Psoas muscle (tissue), 8 donors: ENCODE measurements around the gene SEPTIN8. TPM values are rescaled to one million over a fixed set of nuclear protein-coding genes. Genes with fewer than 3 reads are reported as not detected.

Experiments used
- ATAC-seq, 4 donors: fragments of 200-7000 bp; cut with Tn5 transposase; one replicate each; pipeline ENCODE4 v1.9.1; 2020; ENCODE audit warnings: moderate library complexity in 3 of 4, mild to moderate bottlenecking in 2 of 4
- DNase-seq, 2 donors: peaks; one replicate each; pipeline ENCODE4 v3.0.0-alpha.2; 2020
- H3K27ac ChIP-seq: fragments of 200-600 bp; one replicate; pipeline ENCODE4 v1.8.0; 2022
- H3K27me3 ChIP-seq, 3 donors: fragments of 200-600 bp in 1 of 3; one replicate each; pipeline versions ENCODE4 v1.6.1 to v1.8.0; 2013 to 2022; ENCODE audit warnings: low read length in 2 of 3, mild to moderate bottlenecking in 2 of 3, moderate library complexity in 1 of 3; ENCODE audit not compliant: insufficient read depth in 3 of 3
- H3K36me3 ChIP-seq, 2 donors: fragments of 200-600 bp in 1 of 2; one replicate each; pipeline versions ENCODE4 v1.6.1 to v1.8.0; 2013 to 2022; ENCODE audit warnings: low read depth in 1 of 2, mild to moderate bottlenecking in 1 of 2, moderate library complexity in 1 of 2; ENCODE audit not compliant: insufficient read depth in 1 of 2
- H3K4me1 ChIP-seq: fragments of 200-600 bp; one replicate; pipeline ENCODE4 v1.8.0; 2022
- H3K4me3 ChIP-seq: fragments of 200-600 bp; one replicate; pipeline ENCODE4 v1.8.0; 2022; ENCODE audit warnings: mild to moderate bottlenecking
- H3K9me3 ChIP-seq: fragments of 200-600 bp; one replicate; pipeline ENCODE4 v1.8.0; 2022
- CTCF ChIP-seq: fragments of 200-600 bp; IDR thresholded peaks from one replicate; pipeline ENCODE4 v1.8.0; 2022; ENCODE audit warnings: antibody characterized with exemption
- WGBS, 3 donors: extraction: QIAGEN DNeasy Blood & Tissue Kit; methylation state at CpG; one replicate each; pipeline versions ENCODE4 v1.1.6 to v1.1.7; 2013; 5-methylcytosine and 5-hydroxymethylcytosine counted together
- intact Hi-C, 2 donors: fragments of 100-400 bp; cut with DNase I; formaldehyde crosslinking; loops; one replicate each; pipeline versions ENCODE4 v1.11.0 to v1.14.2; 2022
- polyA plus RNA-seq, 3 donors: library from polyadenylated mRNA; stranded (reverse); fragments of 200-250 nt; gene quantifications; one replicate each; pipeline ENCODE4 v1.2.3, GENCODE V29; 2013
- total RNA-seq, 4 donors: library from RNA; stranded (reverse); fragmentation: NEBNext Ultra II Directional in 2 of 4; extraction: Animal tissue kit (Norgen Biotek cat#: 25700) in 2 of 4; gene quantifications; one replicate each; pipeline versions ENCODE4 v1.2.1 to v1.2.4, GENCODE V29; 2021 to 2023
- donor health status: healthy with polysubstance abuse.
- donor health status: DM: no; HTN: no; CAD: no; lungs with moderate emphysema.
- donor health status: Bipolar disorder and iron deficiency.
- donor health status: healthy.
- donor health status: DM: yes; HTN: yes; CAD: no.
- donor health status: DM: no; HTN: no; CAD: no.
- donor health status: DM: no; HTN: no; CAD: no.
- donor health status: DM: yes; HTN: yes; CAD: no.

Gene SEPTIN8
- total and polyA plus RNA-seq, 7 donors, result 3.8 to 13.1 (median 9.2) TPM

GRCh38 chr5:132775476-132775961, 1.5 kb downstream of the SEPTIN8 start:
- no peak for TF ChIP-seq CTCF
- H3K36me3 ChIP-seq, result no peaks in the 10 kb centered on the region
- WGBS, 3 donors, result 52 to 72% (median 55%) methylated on average over 7 of the region's 7 CpGs
- no peak for ATAC-seq
- intact Hi-C loops, result no loop called here
- peak overlapping the region; percentile 94 for H3K4me3 ChIP-seq
- DNase-seq, result no peak
- H3K9me3 ChIP-seq, result no peaks in the 10 kb centered on the region
- no peak overlapping the region for H3K27ac ChIP-seq
- H3K27me3 ChIP-seq, result no peaks in the 10 kb centered on the region
- peaks cover 6% of the 10 kb centered on the region for H3K4me1 ChIP-seq

- H3K9me3 ChIP-seq, result no peaks in the 10 kb centered on the region
- 56 to 81% (median 63%) methylated on average over 5 of the region's 5 CpGs for WGBS, 3 donors
- no peaks in the 10 kb centered on the region for H3K27me3 ChIP-seq
- no peak overlapping the region for H3K27ac ChIP-seq
- intact Hi-C loops, result no loop called here
- H3K4me1 ChIP-seq, result peaks cover 6% of the 10 kb centered on the region
- ATAC-seq (no peak), DNase-seq (peak in 1 of 2 donors; percentile 33)
- no peak for TF ChIP-seq CTCF
- H3K36me3 ChIP-seq, result no peaks in the 10 kb centered on the region
- peak overlapping the region; percentile 94 for H3K4me3 ChIP-seq
These were observed 2.1 kb downstream of the SEPTIN8 start for GRCh38 chr5:132774896-132775295.

GRCh38 chr5:132774406-132774805, 2.6 kb downstream of the SEPTIN8 start:
- intact Hi-C loops, result no loop called here
- DNase-seq, result no peak
- Histone ChIP-seq H3K4me1 (peaks cover 6% of the 10 kb centered on the region), H3K36me3 (no peaks in the 10 kb centered on the region), H3K4me3 (no peak overlapping the region), H3K27ac (no peak overlapping the region), H3K27me3 (no peaks in the 10 kb centered on the region), H3K9me3 (no peaks in the 10 kb centered on the region)
- ATAC-seq, result no peak
- 41 to 64% (median 44%) methylated on average over 3 of the region's 3 CpGs for WGBS, 3 donors
- no peak for TF ChIP-seq CTCF

- Histone ChIP-seq H3K27me3 (no peaks in the 10 kb centered on the region), H3K27ac (no peak overlapping the region), H3K4me1 (peaks cover 6% of the 10 kb centered on the region), H3K9me3 (no peaks in the 10 kb centered on the region), H3K36me3 (no peaks in the 10 kb centered on the region), H3K4me3 (no peak overlapping the region)
- intact Hi-C loops, result no loop called here
- ATAC-seq (no peak), DNase-seq (no peak)
- TF ChIP-seq CTCF, result no peak
- 62 to 67% (median 65%) methylated on average over 12 of the region's 12 CpGs for WGBS, 3 donors
These were observed 3.3 kb downstream of the SEPTIN8 start for GRCh38 chr5:132773601-132774355.
